OCI-LY1 (cell line): Measurements from ENCODE around the gene TMEM164.

Experiments used
- H2AFZ ChIP-seq: fragments of 200-600 bp; sonication (generic), shearing (Covaris generic); 2 replicates; pipeline ENCODE4 v1.6.0; 2014; ENCODE audit warnings: antibody characterized with exemption, mild to moderate bottlenecking, low read length
- H3F3A ChIP-seq: fragments of 200-600 bp; sonication (generic), shearing (Covaris generic); 2 replicates; pipeline ENCODE4 v1.6.0; 2014; ENCODE audit warnings: mild to moderate bottlenecking, antibody characterized with exemption, low read length, moderate library complexity; ENCODE audit not compliant: insufficient read depth
- H3K27ac ChIP-seq: fragments of 200-600 bp; sonication (generic); 2 replicates; pipeline ENCODE4 v1.5.1; 2014; ENCODE audit warnings: low read length, mixed run types, mild to moderate bottlenecking, low read depth; ENCODE audit not compliant: poor library complexity, severe bottlenecking
- H3K27me3 ChIP-seq: fragments of 200-600 bp; sonication (generic); 2 replicates; pipeline ENCODE4 v1.6.0; 2014; ENCODE audit warnings: antibody characterized with exemption, mild to moderate bottlenecking, low read length, moderate library complexity; ENCODE audit not compliant: insufficient read depth
- H3K36me3 ChIP-seq: fragments of 200-600 bp; sonication (generic); 2 replicates; pipeline ENCODE4 v1.6.1; 2014; ENCODE audit warnings: mild to moderate bottlenecking, antibody characterized with exemption, low read length, moderate library complexity, mixed read lengths; ENCODE audit not compliant: insufficient read depth
- H3K4me1 ChIP-seq: fragments of 200-600 bp; sonication (generic); 2 replicates; pipeline ENCODE4 v1.5.1; 2014; ENCODE audit warnings: mild to moderate bottlenecking, low read length, moderate library complexity; ENCODE audit not compliant: insufficient read depth, severe bottlenecking
- H3K4me2 ChIP-seq: fragments of 200-600 bp; sonication (generic), shearing (Covaris generic); 2 replicates; pipeline ENCODE4 v1.6.1; 2014; ENCODE audit warnings: low read length
- H3K4me3 ChIP-seq: fragments of 200-600 bp; sonication (generic); 2 replicates; pipeline ENCODE4 v1.5.1; 2014; ENCODE audit warnings: low read length, low read depth, mild to moderate bottlenecking, mixed read lengths; ENCODE audit not compliant: poor library complexity, severe bottlenecking
- H3K79me2 ChIP-seq: fragments of 200-600 bp; shearing (Covaris generic); 2 replicates; pipeline ENCODE4 v1.6.1; 2016; ENCODE audit warnings: mixed run types, low read length, mixed read lengths; ENCODE audit not compliant: insufficient read depth
- H3K9ac ChIP-seq: fragments of 200-600 bp; sonication (generic), shearing (Covaris generic); 2 replicates; pipeline ENCODE4 v1.6.1; 2014; ENCODE audit warnings: mild to moderate bottlenecking, low read length, mixed read lengths
- H3K9me2 ChIP-seq: fragments of 200-600 bp; sonication (generic), shearing (Covaris generic); 2 replicates; pipeline ENCODE4 v1.6.1; 2014; ENCODE audit warnings: low read depth, mild to moderate bottlenecking, low read length, mixed read lengths
- H3K9me3 ChIP-seq: fragments of 200-600 bp; shearing (Covaris generic); 2 replicates; pipeline ENCODE4 v1.6.1; 2014; ENCODE audit warnings: low read length, mixed read lengths
- H4K20me1 ChIP-seq: fragments of 200-600 bp; sonication (generic), shearing (Covaris generic); 2 replicates; pipeline ENCODE4 v1.6.0; 2016; ENCODE audit warnings: mild to moderate bottlenecking, low read length; ENCODE audit not compliant: insufficient read depth
- CTCF ChIP-seq: fragments of 200-600 bp; sonication (generic), shearing (Covaris generic); IDR thresholded peaks from 2 replicates; pipeline ENCODE4 v1.5.1; 2017; ENCODE audit warnings: mild to moderate bottlenecking, antibody characterized with exemption, low read length, moderate library complexity, mixed read lengths
- EZH2 ChIP-seq: fragments of 200-600 bp; sonication (generic), shearing (Covaris generic); IDR thresholded peaks from 2 replicates; pipeline ENCODE4 v1.8.0; 2017; ENCODE audit warnings: borderline replicate concordance, mixed run types, mild to moderate bottlenecking, antibody characterized with exemption, low read length, moderate library complexity, mixed read lengths

Gene TMEM164

GRCh38 chrX:110201799-110202198 lies 198.9 kb downstream of the TMEM164 start:
- H3K27me3 ChIP-seq = no peaks in the 10 kb centered on the region

GRCh38 chrX:110204986-110205385 lies 202.1 kb downstream of the TMEM164 start:
- Histone ChIP-seq H3K79me2 (no peaks in the 10 kb centered on the region), H3K9me2 (no peaks in the 10 kb centered on the region), H3K4me2 (no peak overlapping the region), H3K4me1 (no peaks in the 10 kb centered on the region), H3K27me3 (no peaks in the 10 kb centered on the region), H3K36me3 (peaks cover 5% of the 10 kb centered on the region; the same call in 1 of the 2 replicates), H3K9ac (no peak overlapping the region), H4K20me1 (no peaks in the 10 kb centered on the region), H2AFZ (no peak overlapping the region), H3F3A (no peaks in the 10 kb centered on the region), H3K27ac (no peak overlapping the region), H3K9me3 (no peaks in the 10 kb centered on the region), H3K4me3 (no peak overlapping the region)
- TF ChIP-seq CTCF (no peak), EZH2 (no peak)

More at GRCh38 chrX:110201799-110202198, 198.9 kb downstream of the TMEM164 start:
- Histone ChIP-seq H3K9me2 (no peaks in the 10 kb centered on the region), H3K9me3 (no peaks in the 10 kb centered on the region), H2AFZ (no peak overlapping the region), H3K36me3 (peaks cover 5% of the 10 kb centered on the region; the same call in 1 of the 2 replicates), H3F3A (no peaks in the 10 kb centered on the region), H3K27ac (no peak overlapping the region), H3K9ac (no peak overlapping the region), H3K79me2 (no peaks in the 10 kb centered on the region), H3K4me1 (no peaks in the 10 kb centered on the region), H3K4me2 (no peak overlapping the region), H4K20me1 (no peaks in the 10 kb centered on the region), H3K4me3 (no peak overlapping the region)
- no peak for TF ChIP-seq EZH2
- TF ChIP-seq CTCF = no peak

GRCh38 chrX:110208092-110208491 lies 205.2 kb downstream of the TMEM164 start:
- H3K9me3 ChIP-seq = no peaks in the 10 kb centered on the region

GRCh38 chrX:110210417-110211139 lies 207.7 kb downstream of the TMEM164 start:
- Histone ChIP-seq H3K9ac (no peak overlapping the region), H3K27me3 (no peaks in the 10 kb centered on the region), H3K27ac (no peak overlapping the region), H3K36me3 (no peaks in the 10 kb centered on the region; the same call in 1 of the 2 replicates), H3K9me2 (no peaks in the 10 kb centered on the region), H4K20me1 (no peaks in the 10 kb centered on the region), H3K79me2 (no peaks in the 10 kb centered on the region), H3K9me3 (no peaks in the 10 kb centered on the region), H2AFZ (no peak overlapping the region), H3K4me1 (no peaks in the 10 kb centered on the region), H3K4me2 (no peak overlapping the region), H3K4me3 (no peak overlapping the region), H3F3A (no peaks in the 10 kb centered on the region)
- TF ChIP-seq CTCF = no peak
- no peak for TF ChIP-seq EZH2

More at GRCh38 chrX:110208092-110208491, 205.2 kb downstream of the TMEM164 start:
- Histone ChIP-seq H3K27ac (no peak overlapping the region), H3K4me2 (no peak overlapping the region), H3K4me3 (no peak overlapping the region), H3F3A (no peaks in the 10 kb centered on the region), H3K79me2 (no peaks in the 10 kb centered on the region), H3K27me3 (no peaks in the 10 kb centered on the region), H3K36me3 (no peaks in the 10 kb centered on the region), H3K4me1 (no peaks in the 10 kb centered on the region), H3K9ac (no peak overlapping the region), H4K20me1 (no peaks in the 10 kb centered on the region), H2AFZ (no peak overlapping the region), H3K9me2 (no peaks in the 10 kb centered on the region)
- TF ChIP-seq EZH2 = no peak
